Stimulated activated naive CD8-positive, alpha-beta T cell treated with anti-CD3 and anti-CD28 coated beads, Interleukin-15, amount 100 ng/mL, for 72 hours (primary cell): ENCODE results near the gene THOC5.
A peak's percentile ranks its signal among the peaks of the same experiment; 100 is the strongest.

Experiments
- ATAC-seq: fragments of 150-1000 bp; cut with Tn5 transposase; 2 replicates; pipeline ENCODE4 v1.10.0; 2021; ENCODE audit warnings: mild to moderate bottlenecking, moderate library complexity
- DNase-seq, 2 donors: peaks; one replicate each; pipeline ENCODE4 v3.0.0; 2021 to 2022
- H3K27ac Mint-ChIP-seq, 2 donors: one replicate each; pipeline ENCODE4 v1.8.0; 2022; ENCODE audit warnings: mild to moderate bottlenecking in 2 of 2, mixed read lengths in 2 of 2, moderate library complexity in 2 of 2
- H3K27me3 Mint-ChIP-seq: one replicate; pipeline ENCODE4 v1.8.0; 2022; ENCODE audit warnings: mixed read lengths
- H3K4me1 Mint-ChIP-seq: one replicate; pipeline ENCODE4 v1.8.0; 2022; ENCODE audit warnings: mild to moderate bottlenecking, mixed read lengths
- H3K4me3 Mint-ChIP-seq, 2 donors: one replicate each; pipeline ENCODE4 v1.8.0; 2022; ENCODE audit warnings: mild to moderate bottlenecking in 2 of 2, mixed read lengths in 2 of 2, moderate library complexity in 1 of 2
- H3K9me3 Mint-ChIP-seq, 2 donors: one replicate each; pipeline ENCODE4 v1.8.0; 2022; ENCODE audit warnings: mixed read lengths in 2 of 2

Gene THOC5

DNA sequence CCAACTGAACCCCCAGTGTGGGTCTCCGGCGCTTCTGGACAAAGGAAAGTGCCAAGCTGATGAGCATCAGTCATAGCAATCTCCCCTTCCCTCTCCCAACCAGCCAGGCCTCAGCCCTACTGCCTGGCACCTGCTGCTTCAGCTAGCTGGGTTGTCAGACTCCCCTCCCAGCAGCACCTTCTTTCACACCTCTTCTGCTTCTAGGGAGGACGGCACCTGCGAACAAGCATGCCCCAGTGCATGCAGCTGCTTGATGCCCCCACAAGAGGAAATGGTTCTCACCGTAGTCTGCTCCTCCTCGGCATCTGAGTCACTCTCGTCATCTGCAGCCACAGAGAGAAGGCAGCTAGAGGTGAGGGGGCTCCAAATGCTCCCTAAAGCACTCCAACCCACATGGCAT is 25.4 kb downstream of the THOC5 start:
- H3K27me3 Mint-ChIP-seq: no peaks in the 10 kb centered on the region
- no peak for ATAC-seq
- no peak overlapping the region for H3K4me3 Mint-ChIP-seq
- DNase-seq: no peak
- no peaks in the 10 kb centered on the region for H3K4me1 Mint-ChIP-seq
- no peaks in the 10 kb centered on the region for H3K9me3 Mint-ChIP-seq
- H3K27ac Mint-ChIP-seq: peak overlapping the region in 1 of 2 donors; percentile 34

DNA sequence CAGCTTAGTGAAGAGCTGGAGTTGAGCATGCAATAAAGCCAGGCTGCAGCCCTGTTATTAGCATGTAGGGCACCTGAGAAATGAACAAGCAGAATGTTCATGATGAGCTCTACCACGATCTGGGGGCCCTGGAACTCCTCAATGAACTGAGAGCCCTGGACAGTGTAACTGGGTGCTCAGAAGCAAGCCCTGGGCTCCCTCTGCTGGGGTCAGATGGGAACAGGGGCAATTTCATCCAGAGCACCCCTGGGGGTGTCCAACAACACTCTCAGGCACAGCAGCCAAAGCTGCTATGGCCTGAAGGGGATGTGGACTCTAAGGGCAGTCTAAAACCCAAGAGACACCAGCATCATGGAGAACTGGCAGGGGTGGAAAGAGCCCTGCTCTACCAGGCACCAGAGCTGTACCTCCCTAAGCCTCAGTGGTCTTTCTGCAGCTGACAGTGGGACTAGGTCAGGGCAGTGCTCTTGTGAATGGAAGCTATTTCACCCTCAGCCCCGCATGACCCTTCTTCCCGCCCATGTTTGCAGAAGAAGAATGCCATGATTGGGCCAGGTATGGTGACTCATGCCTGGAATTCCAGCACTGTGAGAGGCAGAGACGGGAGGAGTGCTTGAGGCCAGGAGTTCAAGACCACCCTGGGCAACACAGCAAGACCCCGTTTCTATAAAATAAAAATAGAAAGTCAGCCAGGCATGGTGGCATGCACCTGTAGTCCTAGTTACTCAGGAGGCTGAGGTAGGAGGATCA is 28.9 kb downstream of the THOC5 start:
- Mint-ChIP-seq H3K4me1 (no peaks in the 10 kb centered on the region), H3K9me3 (no peaks in the 10 kb centered on the region), H3K27me3 (no peaks in the 10 kb centered on the region), H3K27ac (no peak overlapping the region), H3K4me3 (no peak overlapping the region)
- ATAC-seq: peak; percentile 65
- peak in 1 of 2 donors; percentile 4 for DNase-seq

DNA sequence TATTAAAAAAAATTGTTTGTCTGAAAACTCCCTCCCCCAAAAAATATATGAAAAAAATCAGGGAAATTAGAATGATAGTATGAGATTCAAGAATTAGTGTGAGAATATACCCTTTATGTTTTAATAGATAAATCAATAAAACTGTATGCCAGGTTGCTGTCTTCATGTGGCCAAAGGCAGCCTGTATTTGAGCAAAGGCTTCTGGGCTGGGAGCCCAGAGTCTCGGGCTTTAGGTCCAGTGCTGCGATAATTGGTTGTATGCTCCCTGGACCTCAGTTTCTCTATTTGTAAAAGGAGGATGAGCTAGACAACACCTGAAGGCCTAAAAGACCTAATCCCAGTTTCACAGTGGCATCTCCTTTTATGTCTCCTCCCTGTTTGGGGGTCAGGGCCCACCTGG is 29.8 kb downstream of the THOC5 start:
- ATAC-seq (no peak), DNase-seq (no peak)
- H3K27me3 Mint-ChIP-seq: no peaks in the 10 kb centered on the region
- H3K4me1 Mint-ChIP-seq: no peaks in the 10 kb centered on the region
- no peak overlapping the region for H3K4me3 Mint-ChIP-seq
- no peaks in the 10 kb centered on the region for H3K9me3 Mint-ChIP-seq
- H3K27ac Mint-ChIP-seq: peak overlapping the region in 1 of 2 donors; percentile 55

DNA sequence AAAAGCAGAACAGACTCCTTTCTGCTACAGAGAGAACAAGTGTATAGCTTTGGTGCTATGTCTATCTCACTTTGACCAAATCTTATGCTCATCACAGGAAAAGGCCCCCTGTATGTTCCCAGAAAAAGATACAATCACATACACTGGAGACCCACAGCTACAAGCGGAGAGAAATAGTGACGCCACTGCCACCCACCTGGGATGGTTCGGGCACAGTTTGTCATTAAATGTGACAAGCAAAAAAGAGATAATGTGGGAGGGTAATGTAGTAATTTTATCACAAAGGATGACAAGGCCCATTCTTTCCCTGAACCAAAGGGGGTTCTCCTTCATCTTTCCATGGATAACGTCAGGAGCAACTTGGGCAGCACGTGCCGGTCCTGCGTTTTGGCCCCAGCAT is 32.0 kb downstream of the THOC5 start:
- Mint-ChIP-seq H3K27me3 (no peaks in the 10 kb centered on the region), H3K9me3 (no peaks in the 10 kb centered on the region), H3K4me1 (no peaks in the 10 kb centered on the region), H3K27ac (no peak overlapping the region), H3K4me3 (no peak overlapping the region)
- no peak for DNase-seq
- ATAC-seq: no peak

DNA sequence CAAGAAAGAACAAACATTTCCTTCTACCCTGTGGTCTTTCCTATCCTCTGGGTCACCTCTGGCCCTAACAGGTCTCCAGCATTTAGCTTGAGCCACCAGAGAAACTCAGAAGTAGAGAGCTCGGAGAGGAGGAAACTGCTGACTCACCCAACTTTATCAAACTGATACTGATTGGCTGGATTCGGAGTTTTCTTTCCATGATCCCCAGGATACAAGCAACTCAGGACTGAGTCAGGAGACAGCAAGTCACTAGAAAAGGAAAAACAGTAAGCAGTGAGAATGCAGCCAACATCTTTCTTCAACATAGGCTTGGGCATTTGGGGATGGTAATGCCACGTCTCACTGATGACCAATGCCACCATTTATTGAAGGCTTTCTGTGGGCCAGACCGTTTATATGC is 32.7 kb downstream of the THOC5 start:
- Mint-ChIP-seq H3K27ac (peak overlapping the region in 1 of 2 donors; percentile 81), H3K9me3 (no peaks in the 10 kb centered on the region), H3K27me3 (no peaks in the 10 kb centered on the region), H3K4me1 (no peaks in the 10 kb centered on the region), H3K4me3 (no peak overlapping the region)
- DNase-seq: no peak
- ATAC-seq: no peak

DNA sequence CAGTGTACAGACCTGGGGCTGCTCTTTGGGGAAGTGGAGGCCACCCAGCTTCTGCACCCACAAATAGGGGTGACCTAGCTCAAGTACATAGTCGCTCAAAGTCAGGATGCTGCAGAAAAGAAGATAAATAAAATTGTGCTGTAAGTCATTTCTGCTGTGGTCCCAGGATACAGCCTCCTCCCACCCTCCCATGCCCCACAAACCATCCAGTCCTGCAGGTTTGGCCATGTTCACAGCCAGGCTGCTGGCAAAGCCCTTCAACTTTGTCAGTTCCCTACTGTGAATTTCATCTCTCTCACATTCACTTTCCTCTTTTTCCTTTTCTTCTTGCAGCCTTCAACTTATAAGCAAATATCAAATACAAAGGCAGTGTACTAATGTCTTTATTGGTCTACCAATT is 33.6 kb downstream of the THOC5 start:
- no peak for DNase-seq
- no peaks in the 10 kb centered on the region for H3K9me3 Mint-ChIP-seq
- no peak for ATAC-seq
- H3K4me1 Mint-ChIP-seq: no peaks in the 10 kb centered on the region
- H3K4me3 Mint-ChIP-seq: no peak overlapping the region
- no peaks in the 10 kb centered on the region for H3K27me3 Mint-ChIP-seq
- H3K27ac Mint-ChIP-seq: peak overlapping the region in 1 of 2 donors; percentile 59

DNA sequence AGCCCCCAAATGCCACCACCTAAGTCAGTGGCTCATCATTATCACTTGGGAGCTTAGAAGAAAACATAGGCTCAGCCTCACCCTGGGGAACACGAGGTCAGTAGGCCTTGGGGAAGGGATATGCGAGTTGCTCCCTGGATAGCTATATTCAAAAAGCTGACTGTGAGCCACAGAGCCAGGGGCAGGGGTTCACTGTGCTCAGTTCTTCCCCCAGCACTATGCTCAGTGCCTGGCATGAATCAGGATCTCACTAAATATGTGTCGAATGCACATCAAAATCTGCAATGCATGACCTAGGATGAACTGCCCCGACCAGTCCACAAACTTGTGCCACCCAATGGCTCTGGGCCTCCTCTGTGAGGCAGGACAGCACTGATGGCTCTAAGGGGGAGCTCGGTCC is 35.1 kb downstream of the THOC5 start:
- no peak overlapping the region for H3K4me3 Mint-ChIP-seq
- no peaks in the 10 kb centered on the region for H3K27me3 Mint-ChIP-seq
- ATAC-seq (no peak), DNase-seq (no peak)
- H3K9me3 Mint-ChIP-seq: no peaks in the 10 kb centered on the region
- no peak overlapping the region for H3K27ac Mint-ChIP-seq
- H3K4me1 Mint-ChIP-seq: no peaks in the 10 kb centered on the region

DNA sequence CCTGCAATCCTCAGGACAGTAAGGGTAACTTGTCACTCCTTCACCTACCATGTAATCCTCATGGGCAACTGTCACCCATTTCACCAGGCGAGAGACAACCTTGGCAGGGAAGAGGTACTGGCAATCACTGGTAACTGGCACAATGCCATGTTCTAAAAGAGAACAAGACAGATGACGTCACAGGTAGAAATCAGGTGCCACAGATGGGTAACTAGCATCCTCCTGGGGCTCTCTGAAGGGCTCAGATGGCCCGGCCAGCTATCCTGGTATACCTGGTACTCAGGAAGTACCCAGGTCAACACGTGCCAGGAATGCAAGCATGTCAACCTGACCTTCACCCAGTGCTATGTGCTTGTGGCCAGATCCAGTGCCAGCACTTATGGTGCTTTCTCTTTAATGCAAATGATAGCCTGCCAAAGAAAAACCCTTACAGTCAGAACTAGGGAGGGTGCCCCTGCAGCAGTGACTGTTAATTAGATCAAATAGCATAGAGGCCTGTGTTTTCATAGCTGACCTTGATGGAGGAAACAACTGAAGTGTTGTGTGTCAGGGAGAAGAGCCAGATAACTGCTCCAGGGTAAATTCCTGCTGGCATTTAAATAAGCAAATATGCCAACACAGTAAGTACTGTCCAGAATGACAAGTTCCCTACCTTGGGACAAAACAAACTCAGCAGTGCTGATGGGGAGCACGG is 36.2 kb downstream of the THOC5 start:
- DNase-seq (no peak), ATAC-seq (no peak)
- no peaks in the 10 kb centered on the region for H3K27me3 Mint-ChIP-seq
- H3K27ac Mint-ChIP-seq: no peak overlapping the region
- H3K9me3 Mint-ChIP-seq: no peaks in the 10 kb centered on the region
- H3K4me3 Mint-ChIP-seq: no peak overlapping the region
- H3K4me1 Mint-ChIP-seq: no peaks in the 10 kb centered on the region

DNA sequence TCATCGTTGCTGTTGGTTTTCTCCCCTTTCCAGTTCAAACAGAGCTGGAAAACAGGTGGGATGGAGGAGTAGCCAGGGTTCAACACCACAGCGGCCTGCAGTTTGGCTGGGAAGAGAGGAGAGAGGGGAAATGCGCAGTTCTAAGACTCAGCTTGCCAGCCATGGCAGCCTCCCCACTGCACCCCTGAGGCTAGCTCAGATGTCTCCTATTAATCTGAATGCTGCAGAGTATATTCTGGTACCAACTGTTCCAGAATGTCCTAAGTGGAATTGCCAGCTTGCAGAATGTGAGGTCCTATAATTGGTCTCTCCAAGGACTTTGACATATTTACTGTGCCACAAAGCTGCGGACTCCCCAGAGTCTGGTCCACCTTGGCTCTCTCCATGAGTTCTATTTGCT is 41.5 kb downstream of the THOC5 start:
- peaks cover 16% of the 10 kb centered on the region for H3K4me1 Mint-ChIP-seq
- H3K9me3 Mint-ChIP-seq: no peaks in the 10 kb centered on the region
- H3K27me3 Mint-ChIP-seq: no peaks in the 10 kb centered on the region
- DNase-seq (no peak), ATAC-seq (no peak)
- peak overlapping the region in 1 of 2 donors; percentile 74 for H3K27ac Mint-ChIP-seq
- H3K4me3 Mint-ChIP-seq: no peak overlapping the region

DNA sequence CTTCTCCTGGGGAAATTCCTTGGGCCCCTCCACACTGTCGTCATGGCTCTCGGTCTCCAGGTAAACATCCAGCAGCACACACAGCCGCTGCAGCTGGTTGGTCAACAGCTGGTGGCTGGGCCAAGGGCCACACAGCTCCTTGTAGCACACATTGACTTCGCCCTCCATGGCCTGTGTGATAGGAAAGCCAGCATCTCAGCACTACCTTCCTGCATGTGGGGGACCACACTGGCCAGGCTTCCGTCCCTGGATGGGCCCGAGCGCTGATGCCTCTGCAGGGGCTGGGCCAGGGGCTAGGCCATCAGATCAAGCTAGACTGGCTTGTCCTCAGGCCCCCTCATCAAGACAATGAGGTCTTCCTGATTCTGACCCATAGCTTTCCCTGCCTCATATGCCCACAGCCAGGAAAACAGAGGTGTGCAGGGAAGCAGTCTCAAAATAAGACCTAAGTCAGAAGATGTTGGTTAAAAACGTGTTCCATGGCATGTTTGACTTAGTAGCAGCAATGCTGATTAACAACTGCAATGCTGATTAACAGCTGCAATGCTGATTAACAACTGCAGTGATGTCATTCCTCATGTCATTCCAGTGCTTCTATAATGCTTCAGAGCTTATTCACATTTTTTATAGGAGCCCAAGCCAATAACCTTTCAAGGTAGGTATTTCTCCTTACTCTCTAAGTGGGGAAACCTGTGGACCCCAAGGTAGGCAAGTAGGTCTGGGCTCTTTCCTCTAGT is 42.3 kb downstream of the THOC5 start:
- Mint-ChIP-seq H3K4me1 (peaks cover 16% of the 10 kb centered on the region), H3K27ac (no peak overlapping the region), H3K9me3 (no peaks in the 10 kb centered on the region), H3K4me3 (no peak overlapping the region), H3K27me3 (no peaks in the 10 kb centered on the region)
- DNase-seq: no peak
- ATAC-seq: no peak

DNA sequence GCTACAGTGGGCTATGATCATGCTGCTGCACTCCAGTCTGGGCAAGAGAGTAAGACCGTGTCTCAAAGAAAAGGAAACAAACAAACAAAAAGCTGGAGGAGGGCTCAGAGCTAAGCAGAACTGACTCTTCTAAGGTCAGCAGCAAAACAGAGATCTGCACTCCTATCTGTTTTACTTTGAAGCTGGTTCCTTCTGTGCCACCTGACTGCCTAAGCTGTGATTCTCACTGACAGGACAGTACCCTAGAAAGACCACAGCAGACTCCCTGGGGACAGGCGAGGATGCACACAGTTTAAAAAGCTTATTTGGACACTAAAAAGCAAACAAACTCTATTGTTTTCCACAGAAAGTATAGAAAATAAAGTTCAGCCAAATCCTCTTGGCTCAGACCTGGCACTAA is 43.0 kb downstream of the THOC5 start:
- DNase-seq (no peak), ATAC-seq (no peak)
- Mint-ChIP-seq H3K27me3 (no peaks in the 10 kb centered on the region), H3K9me3 (no peaks in the 10 kb centered on the region), H3K4me1 (peaks cover 16% of the 10 kb centered on the region), H3K4me3 (no peak overlapping the region), H3K27ac (peak overlapping the region in 1 of 2 donors; percentile 59)

DNA sequence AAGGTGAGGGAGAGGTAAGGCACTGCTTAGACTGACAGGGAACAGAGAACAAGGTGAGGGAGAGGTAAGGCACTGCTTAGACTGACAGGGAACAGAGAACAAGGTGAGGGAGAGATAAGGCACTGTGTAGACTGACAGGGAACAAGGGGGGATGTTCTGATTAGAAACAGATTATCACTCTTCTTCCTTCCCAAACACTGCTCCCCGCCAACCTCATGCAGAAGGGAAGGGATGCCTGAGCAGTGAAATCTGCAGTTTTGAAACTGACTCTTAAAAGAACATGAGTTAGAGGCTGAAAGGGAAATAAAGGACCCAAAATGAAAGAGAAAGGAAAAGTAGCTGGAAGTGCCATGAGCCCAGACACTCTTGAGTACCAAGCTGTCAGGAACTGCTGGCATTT is 43.7 kb downstream of the THOC5 start:
- ATAC-seq: no peak
- Mint-ChIP-seq H3K27me3 (no peaks in the 10 kb centered on the region), H3K4me3 (no peak overlapping the region), H3K27ac (peak overlapping the region; percentile 6 to 58), H3K9me3 (no peaks in the 10 kb centered on the region), H3K4me1 (peaks cover 16% of the 10 kb centered on the region)
- DNase-seq: no peak

DNA sequence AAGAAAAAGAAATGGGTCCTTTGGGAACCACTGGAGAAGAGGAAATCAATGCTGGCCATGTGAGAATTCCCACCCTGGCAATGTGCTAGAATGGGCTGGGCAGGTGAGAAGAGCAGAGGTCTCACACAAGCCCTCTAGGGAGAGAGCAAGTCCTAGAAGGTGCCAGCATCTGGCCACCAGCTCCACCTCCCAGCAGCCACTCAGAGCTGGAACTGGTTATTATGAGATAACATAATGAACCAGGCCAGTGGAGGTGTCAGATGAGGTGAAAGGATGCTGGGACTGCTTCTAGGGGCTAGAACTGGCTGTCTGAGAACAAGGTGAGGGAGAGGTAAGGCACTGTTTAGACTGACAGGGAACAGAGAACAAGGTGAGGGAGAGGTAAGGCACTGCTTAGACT is 44.3 kb downstream of the THOC5 start:
- Mint-ChIP-seq H3K4me1 (peaks cover 16% of the 10 kb centered on the region), H3K9me3 (no peaks in the 10 kb centered on the region), H3K4me3 (no peak overlapping the region), H3K27me3 (no peaks in the 10 kb centered on the region), H3K27ac (peak overlapping the region; percentile 8 to 75)
- DNase-seq (no peak), ATAC-seq (no peak)

DNA sequence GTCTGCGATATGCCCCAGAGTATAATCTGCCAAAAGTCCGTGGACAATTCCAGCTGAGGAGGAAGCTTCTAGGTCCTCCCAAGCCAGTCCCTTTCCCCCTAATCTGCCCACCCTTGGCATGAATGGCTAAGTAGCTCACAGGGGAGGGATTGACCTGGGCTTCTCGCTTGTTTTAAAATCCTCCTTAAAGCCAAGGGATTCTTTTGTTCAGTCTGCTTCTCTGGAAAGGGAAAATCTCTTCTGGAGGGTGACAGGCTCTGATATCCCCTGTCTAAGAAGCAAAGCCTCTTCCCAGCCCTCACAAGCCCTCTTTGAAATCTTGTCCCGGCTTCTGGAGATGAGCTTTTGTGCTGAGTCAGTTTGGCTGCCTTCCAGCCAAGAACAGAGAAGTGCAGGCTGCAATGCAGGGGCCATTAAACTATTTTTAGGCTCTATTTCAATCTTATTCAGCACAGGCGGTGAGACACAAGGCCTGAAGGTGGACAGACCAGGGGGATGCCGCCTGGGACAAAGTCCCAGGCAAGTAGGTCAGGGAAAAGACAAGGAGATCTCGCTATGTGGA is 49.7 kb downstream of the THOC5 start:
- DNase-seq: no peak
- Mint-ChIP-seq H3K27me3 (no peaks in the 10 kb centered on the region), H3K4me3 (no peak overlapping the region), H3K27ac (no peak overlapping the region), H3K9me3 (no peaks in the 10 kb centered on the region), H3K4me1 (no peaks in the 10 kb centered on the region)
- no peak for ATAC-seq

DNA sequence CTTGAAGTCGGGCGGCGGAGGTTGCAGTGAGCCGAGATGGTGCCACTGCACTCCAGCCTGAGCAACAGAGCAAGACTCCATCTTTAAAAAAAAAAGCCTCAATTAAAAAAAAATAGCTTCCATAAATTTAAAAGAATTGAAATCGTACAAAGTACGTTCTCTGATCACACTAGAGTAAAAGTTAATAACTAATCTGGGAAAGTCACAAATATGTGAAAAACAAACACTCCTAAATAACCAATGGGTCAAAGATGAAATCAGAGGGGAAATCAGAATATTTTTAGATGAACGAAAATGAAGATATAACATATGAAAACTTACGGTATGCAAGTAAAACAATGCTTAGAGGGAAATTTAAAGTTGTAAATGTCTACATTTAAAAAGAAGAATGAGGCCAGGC is 53.7 kb downstream of the THOC5 start:
- ATAC-seq: no peak
- Mint-ChIP-seq H3K9me3 (peaks cover 4 to 6% of the 10 kb centered on the region in 2 donors), H3K4me3 (no peak overlapping the region), H3K27me3 (no peaks in the 10 kb centered on the region), H3K27ac (no peak overlapping the region), H3K4me1 (no peaks in the 10 kb centered on the region)
- no peak for DNase-seq

DNA sequence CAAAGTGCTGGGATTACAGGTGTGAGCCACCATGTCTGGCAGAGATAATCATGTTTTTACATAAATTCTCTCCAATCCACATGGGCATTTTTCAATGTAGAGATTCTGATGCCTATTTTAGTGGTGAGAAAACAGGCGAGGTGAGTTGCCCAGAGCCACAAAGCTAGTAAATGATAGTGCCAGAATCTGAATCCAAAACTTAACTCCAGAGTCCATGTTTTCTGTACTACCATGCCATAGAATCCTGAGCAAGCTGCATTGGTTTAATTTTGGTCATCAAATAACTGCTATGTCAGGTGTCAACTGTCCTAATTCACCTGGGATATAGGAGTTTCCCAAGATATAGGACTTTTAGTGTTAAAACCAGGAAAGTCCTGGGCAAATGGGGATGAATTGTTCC is 59.9 kb downstream of the THOC5 start:
- no peak overlapping the region for H3K27ac Mint-ChIP-seq
- DNase-seq: no peak
- no peak for ATAC-seq
- H3K9me3 Mint-ChIP-seq: peaks cover 9 to 12% of the 10 kb centered on the region in 2 donors
- H3K27me3 Mint-ChIP-seq: no peaks in the 10 kb centered on the region
- H3K4me3 Mint-ChIP-seq: no peak overlapping the region
- H3K4me1 Mint-ChIP-seq: no peaks in the 10 kb centered on the region
